CD8-positive, alpha-beta memory T cell (primary cell): ENCODE measurements around the gene OVOL1. TPM values are rescaled to one million over a fixed set of nuclear protein-coding genes. Genes with fewer than 3 reads are reported as not detected.
"Not testable (repeated sequence)": the region's sequence is repeated elsewhere in the genome, so short reads cannot be mapped to it uniquely, and the experiment has no call there.

ENCODE experiments used
- CTCF ChIA-PET: fragments of 350-600 bp; sonication (Branson Sonifier 250); formaldehyde crosslinking; loops from one replicate; lab custom pipeline; 2021; ENCODE audit warnings: antibody characterized with exemption; lab: Charles Lee
- POLR2A ChIA-PET: fragments of 350-600 bp; sonication (Branson Sonifier 250); formaldehyde crosslinking; loops from one replicate; lab custom pipeline; 2021; ENCODE audit warnings: antibody characterized with exemption; lab: Charles Lee
- DNase-seq, 5 donors: peaks; one replicate each; pipeline versions ENCODE4 v3.0.0 to v3.0.0-alpha.2; 2020 to 2022; ENCODE audit warnings: mixed read lengths in 1 of 5
- H3K27ac ChIP-seq: one replicate; pipeline ENCODE4 v1.7.0; 2013; ENCODE audit warnings: low read depth, mild to moderate bottlenecking, low read length, moderate library complexity
- H3K27me3 ChIP-seq: 2 replicates; pipeline ENCODE4 v1.7.0; 2013; ENCODE audit warnings: low read length, mild to moderate bottlenecking; ENCODE audit not compliant: insufficient read depth, poor library complexity, severe bottlenecking
- H3K36me3 ChIP-seq: 2 replicates; pipeline ENCODE4 v1.7.0; 2013; ENCODE audit warnings: mild to moderate bottlenecking, low read length, moderate library complexity; ENCODE audit not compliant: insufficient read depth
- H3K4me1 ChIP-seq: 2 replicates; pipeline ENCODE4 v1.7.0; 2013; ENCODE audit warnings: mild to moderate bottlenecking, low read length, moderate library complexity; ENCODE audit not compliant: insufficient read depth
- H3K4me3 ChIP-seq: 2 replicates; pipeline ENCODE4 v1.7.0; 2013; ENCODE audit warnings: mild to moderate bottlenecking, low read length
- H3K9me3 ChIP-seq: 2 replicates; pipeline ENCODE4 v1.7.0; 2013; ENCODE audit warnings: mild to moderate bottlenecking, low read length
- H3K27ac Mint-ChIP-seq, 8 donors: one replicate each; pipeline ENCODE4 v1.8.0; 2020 to 2021; ENCODE audit warnings: mixed read lengths in 8 of 8, mild to moderate bottlenecking in 6 of 8, inconsistent platforms in 3 of 8, moderate library complexity in 3 of 8
- H3K27me3 Mint-ChIP-seq, 2 donors: one replicate each; pipeline ENCODE4 v1.8.0; 2020 to 2021; ENCODE audit warnings: mixed read lengths in 2 of 2, mild to moderate bottlenecking in 1 of 2, moderate library complexity in 1 of 2
- H3K36me3 Mint-ChIP-seq, 3 donors: one replicate each; pipeline ENCODE4 v1.8.0; 2020 to 2021; ENCODE audit warnings: mixed read lengths in 3 of 3, inconsistent platforms in 1 of 3, mild to moderate bottlenecking in 1 of 3
- H3K4me1 Mint-ChIP-seq, 3 donors: one replicate each; pipeline ENCODE4 v1.8.0; 2020 to 2021; ENCODE audit warnings: mixed read lengths in 3 of 3, inconsistent platforms in 1 of 3, mild to moderate bottlenecking in 1 of 3
- H3K4me3 Mint-ChIP-seq, 7 donors: one replicate each; pipeline ENCODE4 v1.8.0; 2020 to 2021; ENCODE audit warnings: mixed read lengths in 7 of 7, mild to moderate bottlenecking in 6 of 7, moderate library complexity in 4 of 7, inconsistent platforms in 2 of 7
- H3K9me3 Mint-ChIP-seq, 5 donors: one replicate each; pipeline ENCODE4 v1.8.0; 2020 to 2022; ENCODE audit warnings: mixed read lengths in 5 of 5, mild to moderate bottlenecking in 3 of 5, moderate library complexity in 2 of 5, inconsistent platforms in 1 of 5
- polyA plus RNA-seq: library from polyadenylated mRNA; unstranded; fragments of 300-500 nt; fragmentation: Illumina TruSeq; gene quantifications from one replicate; pipeline ENCODE4 v1.2.3, GENCODE V29; 2021
- total RNA-seq, 2 experiments: library from RNA; stranded (reverse); gene quantifications; one replicate each; pipeline ENCODE4 v1.2.3, GENCODE V29; 2021

The OVOL1 gene
- total and polyA plus RNA-seq, 3 experiments from 2014 or later, result not detected

GRCh38 chr11:65762169-65762568 is 24.7 kb upstream of the OVOL1 start:
- H3K4me3 Mint-ChIP-seq, H3K27ac Mint-ChIP-seq, H3K27ac ChIP-seq, H3K4me1 Mint-ChIP-seq, H3K4me1 ChIP-seq, H3K36me3 Mint-ChIP-seq, DNase-seq, H3K9me3 ChIP-seq, H3K9me3 Mint-ChIP-seq, H3K27me3 ChIP-seq, H3K4me3 ChIP-seq, H3K36me3 ChIP-seq, POLR2A ChIA-PET: not testable (repeated sequence)
- H3K27me3 Mint-ChIP-seq, result peaks cover 12 to 34% of the 10 kb centered on the region in 2 donors
- CTCF ChIA-PET, result interaction anchor here (1.1 kb wide), 1 partner anchor 8 kb away, joined by 5 read pairs; no protein-coding TSS in a partner anchor

- H3K4me3 ChIP-seq, POLR2A ChIA-PET: not testable (repeated sequence)
Observed at GRCh38 chr11:65762816-65763215, 24.0 kb upstream of the OVOL1 start.

GRCh38 chr11:65764434-65764833 is 22.4 kb upstream of the OVOL1 start:
- no peaks in the 10 kb centered on the region for H3K4me1 Mint-ChIP-seq
- H3K36me3 ChIP-seq, result no peaks in the 10 kb centered on the region
- H3K9me3 Mint-ChIP-seq, result no peaks in the 10 kb centered on the region
- H3K27me3 ChIP-seq, result no peaks in the 10 kb centered on the region
- H3K27ac ChIP-seq, result no peak overlapping the region
- H3K9me3 ChIP-seq, result no peaks in the 10 kb centered on the region
- no peak overlapping the region for H3K4me3 Mint-ChIP-seq
- H3K4me3 ChIP-seq, result no peak overlapping the region
- peaks cover 3 to 19% of the 10 kb centered on the region in 2 donors for H3K27me3 Mint-ChIP-seq
- no peak overlapping the region for H3K27ac Mint-ChIP-seq
- ChIA-PET POLR2A (no interaction called here), CTCF (interaction anchor here (2.4 kb wide), 1 partner anchor 53 kb away, joined by 6 read pairs; the partner anchor contains the start of gene KAT5)
- no peak for DNase-seq
- no peaks in the 10 kb centered on the region for H3K36me3 Mint-ChIP-seq
- H3K4me1 ChIP-seq, result no peaks in the 10 kb centered on the region

More at GRCh38 chr11:65762816-65763215, 24.0 kb upstream of the OVOL1 start:
- H3K27me3 Mint-ChIP-seq, result peaks cover 11 to 29% of the 10 kb centered on the region in 2 donors
- H3K4me3 Mint-ChIP-seq, H3K9me3 ChIP-seq, H3K4me1 Mint-ChIP-seq, H3K27me3 ChIP-seq, H3K9me3 Mint-ChIP-seq, CTCF ChIA-PET, DNase-seq, H3K27ac Mint-ChIP-seq, H3K4me1 ChIP-seq, H3K36me3 Mint-ChIP-seq, H3K27ac ChIP-seq, H3K36me3 ChIP-seq: not testable (repeated sequence)

GRCh38 chr11:65766535-65766934 is 20.3 kb upstream of the OVOL1 start:
- no peak overlapping the region for H3K27ac Mint-ChIP-seq
- no peaks in the 10 kb centered on the region for H3K9me3 Mint-ChIP-seq
- CTCF ChIA-PET, result interaction anchor here (1.4 to 2.4 kb wide), 2 partner anchors 55 to 141 kb away, joined by 3 to 6 read pairs; partner anchors contain the start of gene KAT5
- H3K36me3 ChIP-seq, result no peaks in the 10 kb centered on the region
- H3K36me3 Mint-ChIP-seq, result no peaks in the 10 kb centered on the region
- no peaks in the 10 kb centered on the region for H3K9me3 ChIP-seq
- POLR2A ChIA-PET, result no interaction called here
- no peaks in the 10 kb centered on the region for H3K27me3 ChIP-seq
- H3K27ac ChIP-seq, result no peak overlapping the region
- peaks cover 0 to 2% of the 10 kb centered on the region in 2 donors for H3K27me3 Mint-ChIP-seq
- no peak overlapping the region for H3K4me3 ChIP-seq
- H3K4me1 Mint-ChIP-seq, result peaks cover 3 to 5% (median 4%) of the 10 kb centered on the region in 3 donors
- H3K4me3 Mint-ChIP-seq, result no peak overlapping the region
- DNase-seq, result no peak
- no peaks in the 10 kb centered on the region for H3K4me1 ChIP-seq

- Histone ChIP-seq H3K4me1 (no peaks in the 10 kb centered on the region), H3K27ac (no peak overlapping the region), H3K36me3 (no peaks in the 10 kb centered on the region), H3K27me3 (no peaks in the 10 kb centered on the region), H3K9me3 (no peaks in the 10 kb centered on the region), H3K4me3 (no peak overlapping the region)
- Mint-ChIP-seq H3K36me3 (no peaks in the 10 kb centered on the region), H3K4me3 (no peak overlapping the region), H3K4me1 (peaks cover 3 to 5% (median 4%) of the 10 kb centered on the region in 3 donors), H3K9me3 (no peaks in the 10 kb centered on the region), H3K27ac (no peak overlapping the region), H3K27me3 (no peaks in the 10 kb centered on the region)
- no peak for DNase-seq
- CTCF ChIA-PET, result interaction anchor here (1.1 to 1.4 kb wide), 3 partner anchors 12 to 142 kb away, joined by 3 to 5 read pairs (median 3); partner anchors contain the start of gene KAT5
- POLR2A ChIA-PET, result no interaction called here
Observed at GRCh38 chr11:65767406-65767805, 19.5 kb upstream of the OVOL1 start.

- H3K4me1 ChIP-seq, POLR2A ChIA-PET, H3K27me3 ChIP-seq, H3K27ac Mint-ChIP-seq, H3K4me1 Mint-ChIP-seq, H3K9me3 ChIP-seq, H3K36me3 ChIP-seq, H3K27me3 Mint-ChIP-seq, H3K27ac ChIP-seq, H3K9me3 Mint-ChIP-seq, H3K36me3 Mint-ChIP-seq, DNase-seq, H3K4me3 Mint-ChIP-seq, H3K4me3 ChIP-seq: not testable (repeated sequence)
- CTCF ChIA-PET, result interaction anchor here (1.1 to 1.4 kb wide), 2 partner anchors 12 to 56 kb away, joined by 3 to 5 read pairs; partner anchors contain the start of gene KAT5
Observed at GRCh38 chr11:65767806-65768205, 19.1 kb upstream of the OVOL1 start.

GRCh38 chr11:65770951-65771567 is 15.8 kb upstream of the OVOL1 start:
- Histone ChIP-seq H3K4me1 (no peaks in the 10 kb centered on the region), H3K27ac (no peak overlapping the region), H3K4me3 (no peak overlapping the region), H3K9me3 (no peaks in the 10 kb centered on the region), H3K36me3 (no peaks in the 10 kb centered on the region), H3K27me3 (no peaks in the 10 kb centered on the region)
- ChIA-PET CTCF (interaction anchor here (0.9 to 3.0 kb wide), 8 partner anchors 8 to 231 kb away, joined by 3 to 23 read pairs (median 4); partner anchors contain the start of gene KAT5), POLR2A (no interaction called here)
- no peak for DNase-seq
- peaks cover 5 to 7% (median 5%) of the 10 kb centered on the region in 3 donors for H3K4me1 Mint-ChIP-seq
- H3K27me3 Mint-ChIP-seq, result no peaks in the 10 kb centered on the region
- H3K27ac Mint-ChIP-seq, result no peak overlapping the region
- H3K4me3 Mint-ChIP-seq, result no peak overlapping the region
- H3K36me3 Mint-ChIP-seq, result no peaks in the 10 kb centered on the region
- H3K9me3 Mint-ChIP-seq, result no peaks in the 10 kb centered on the region

- Mint-ChIP-seq H3K4me1 (peaks cover 5 to 7% (median 6%) of the 10 kb centered on the region in 3 donors), H3K27me3 (no peaks in the 10 kb centered on the region), H3K4me3 (no peak overlapping the region), H3K9me3 (no peaks in the 10 kb centered on the region), H3K27ac (no peak overlapping the region), H3K36me3 (peaks cover 0 to 2% (median 0%) of the 10 kb centered on the region in 3 donors)
- Histone ChIP-seq H3K27ac (no peak overlapping the region), H3K9me3 (no peaks in the 10 kb centered on the region), H3K4me3 (no peak overlapping the region), H3K27me3 (no peaks in the 10 kb centered on the region), H3K4me1 (no peaks in the 10 kb centered on the region), H3K36me3 (no peaks in the 10 kb centered on the region)
- ChIA-PET POLR2A (no interaction called here), CTCF (interaction anchor here (1.3 to 3.0 kb wide), 3 partner anchors 8 to 113 kb away, joined by 3 to 23 read pairs (median 20); partner anchors contain the start of gene KAT5)
- DNase-seq, result no peak
Observed at GRCh38 chr11:65771589-65772112, 15.2 kb upstream of the OVOL1 start.
